Choroid plexus epithelial cell (primary cell): Measurements from ENCODE around the gene HNRNPA3.
"Not testable (repeated sequence)": the region's sequence is repeated elsewhere in the genome, so short reads cannot be mapped to it uniquely, and the experiment has no call there.

Experiments
- DNase-seq: peaks from one replicate; pipeline ENCODE4 v3.0.0-alpha.2; 2010; ENCODE audit warnings: low read depth
- H3K4me3 ChIP-seq: 2 replicates; pipeline ENCODE4 v1.5.1; 2011; ENCODE audit warnings: low read depth, mild to moderate bottlenecking, control low read depth, low read length, moderate library complexity
- CTCF ChIP-seq: conservative IDR thresholded peaks from 2 replicates; pipeline ENCODE4 v1.5.1; 2011; ENCODE audit warnings: low read depth, mild to moderate bottlenecking, control low read depth, inconsistent platforms, low read length, moderate library complexity

Gene HNRNPA3

GRCh38 chr2:177171418-177171865 lies 41.2 kb upstream of the HNRNPA3 start:
- no peak overlapping the region for H3K4me3 ChIP-seq
- DNase-seq = no peak
- no peak for TF ChIP-seq CTCF

GRCh38 chr2:177172034-177172880 lies 40.3 kb upstream of the HNRNPA3 start:
- H3K4me3 ChIP-seq = no peak overlapping the region
- no peak for TF ChIP-seq CTCF
- peak; percentile 69 for DNase-seq

- H3K4me3 ChIP-seq = no peak overlapping the region
- DNase-seq = no peak
- TF ChIP-seq CTCF = no peak
These were observed 38.1 kb upstream of the HNRNPA3 start for GRCh38 chr2:177174486-177174885.

DNA sequence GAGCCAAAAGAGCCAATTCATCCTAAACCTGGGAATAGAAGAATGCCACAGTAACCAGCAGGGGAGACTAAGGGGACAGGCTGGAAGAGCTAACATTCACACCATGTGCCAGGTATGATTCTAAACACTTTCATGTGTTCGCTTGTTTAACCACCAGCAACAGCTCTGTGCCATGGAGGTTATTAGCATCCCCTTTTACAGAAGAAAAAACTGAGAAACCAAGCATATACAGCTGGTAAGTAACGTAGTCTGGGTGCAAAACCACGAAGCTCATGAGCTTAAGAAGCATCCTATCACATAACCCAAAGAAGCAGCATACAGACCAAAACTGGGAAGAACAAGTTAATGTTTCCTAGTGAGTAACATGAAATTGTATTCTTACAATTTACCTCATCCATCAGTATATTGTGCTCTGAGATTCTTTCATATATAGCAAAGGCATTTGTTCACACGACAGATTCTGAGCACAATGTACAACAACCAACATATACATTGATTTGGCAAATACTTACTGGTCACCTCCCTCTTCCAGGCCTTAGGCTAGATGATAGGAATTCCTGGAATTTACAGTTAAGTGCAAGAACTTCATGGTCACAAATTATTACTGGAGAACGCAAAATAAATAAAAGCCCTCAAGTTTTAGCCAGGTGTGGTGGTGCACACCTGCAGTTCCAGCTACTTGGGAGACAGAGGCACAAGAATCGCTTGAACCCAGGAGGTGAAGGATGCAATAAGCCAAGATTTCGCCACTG lies 36.5 kb upstream of the HNRNPA3 start:
- no peak for TF ChIP-seq CTCF
- DNase-seq = no peak

GRCh38 chr2:177178797-177179196 lies 33.8 kb upstream of the HNRNPA3 start:
- H3K4me3 ChIP-seq = no peak overlapping the region
- DNase-seq = no peak
- no peak for TF ChIP-seq CTCF

More for the DNA sequence above, 36.5 kb upstream of the HNRNPA3 start:
- no peak overlapping the region for H3K4me3 ChIP-seq

DNA sequence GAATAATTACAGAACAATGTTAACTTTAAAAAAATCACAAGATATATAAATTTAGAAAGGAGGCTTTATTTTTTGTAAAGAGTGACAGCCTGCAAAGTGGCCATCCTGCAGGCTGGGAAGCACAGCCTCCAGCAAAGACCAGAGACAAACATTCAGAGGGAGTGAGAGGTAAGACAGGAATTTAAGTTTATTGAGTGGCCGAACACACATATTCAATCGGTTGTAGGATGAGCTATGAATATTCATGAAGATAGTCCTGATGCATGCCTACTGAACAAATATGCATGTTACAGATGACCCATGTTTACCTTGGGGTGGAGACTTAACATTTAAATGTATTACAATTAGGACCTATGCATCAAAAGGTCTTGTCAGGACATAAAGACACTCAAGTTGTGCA lies 33.4 kb upstream of the HNRNPA3 start:
- no peak overlapping the region for H3K4me3 ChIP-seq
- no peak for DNase-seq
- no peak for TF ChIP-seq CTCF

GRCh38 chr2:177179671-177180070 lies 32.9 kb upstream of the HNRNPA3 start:
- DNase-seq, H3K4me3 ChIP-seq: not testable (repeated sequence)
